ENCODE measurements around the gene CTBP2. TPM values are rescaled to one million over a fixed set of nuclear protein-coding genes. Genes with fewer than 3 reads are reported as not detected.

Gene CTBP2
- total RNA-seq, 1 donor from 2014 or later = 57.3 TPM

GRCh38 chr10:125125951-125126735 lies 34.2 kb downstream of the CTBP2 start:
- TF ChIP-seq, protein P1, sequence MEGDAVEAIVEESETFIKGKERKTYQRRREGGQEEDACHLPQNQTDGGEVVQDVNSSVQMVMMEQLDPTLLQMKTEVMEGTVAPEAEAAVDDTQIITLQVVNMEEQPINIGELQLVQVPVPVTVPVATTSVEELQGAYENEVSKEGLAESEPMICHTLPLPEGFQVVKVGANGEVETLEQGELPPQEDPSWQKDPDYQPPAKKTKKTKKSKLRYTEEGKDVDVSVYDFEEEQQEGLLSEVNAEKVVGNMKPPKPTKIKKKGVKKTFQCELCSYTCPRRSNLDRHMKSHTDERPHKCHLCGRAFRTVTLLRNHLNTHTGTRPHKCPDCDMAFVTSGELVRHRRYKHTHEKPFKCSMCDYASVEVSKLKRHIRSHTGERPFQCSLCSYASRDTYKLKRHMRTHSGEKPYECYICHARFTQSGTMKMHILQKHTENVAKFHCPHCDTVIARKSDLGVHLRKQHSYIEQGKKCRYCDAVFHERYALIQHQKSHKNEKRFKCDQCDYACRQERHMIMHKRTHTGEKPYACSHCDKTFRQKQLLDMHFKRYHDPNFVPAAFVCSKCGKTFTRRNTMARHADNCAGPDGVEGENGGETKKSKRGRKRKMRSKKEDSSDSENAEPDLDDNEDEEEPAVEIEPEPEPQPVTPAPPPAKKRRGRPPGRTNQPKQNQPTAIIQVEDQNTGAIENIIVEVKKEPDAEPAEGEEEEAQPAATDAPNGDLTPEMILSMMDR (conservative IDR thresholded peaks at IDR 0.05; ENCODE audit: low read depth, low read length) = no peak

DNA sequence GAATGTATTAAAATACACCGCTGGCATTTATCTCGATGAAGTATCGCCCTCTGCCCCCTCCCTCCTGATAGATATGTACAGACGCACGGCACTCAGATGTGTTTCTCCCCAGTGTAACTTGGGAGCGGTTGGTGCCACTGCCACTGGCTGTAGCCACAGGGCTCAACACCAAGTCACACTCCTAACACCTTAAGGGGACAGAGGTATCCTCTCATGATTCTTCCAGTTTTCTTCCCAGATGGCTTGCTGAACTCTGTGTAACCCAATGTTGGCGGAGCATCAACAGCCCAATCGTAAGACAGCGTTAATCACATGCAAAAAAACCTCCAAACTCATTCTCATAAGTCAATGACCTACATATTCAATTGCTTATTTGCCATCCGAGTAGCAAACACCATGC lies 35.5 kb downstream of the CTBP2 start:
- H3K4me3 ChIP-seq (ENCODE audit: low read depth, low read length) = no peak overlapping the region
- TF ChIP-seq, protein P1 (conservative IDR thresholded peaks at IDR 0.05; ENCODE audit: low read depth, low read length) = no peak
- DNase-seq (ENCODE audit: low read depth) = no peak

More at GRCh38 chr10:125125951-125126735, 34.2 kb downstream of the CTBP2 start:
- no peak overlapping the region for H3K4me3 ChIP-seq (ENCODE audit: low read depth, low read length)
- no peak for DNase-seq (ENCODE audit: low read depth)

DNA sequence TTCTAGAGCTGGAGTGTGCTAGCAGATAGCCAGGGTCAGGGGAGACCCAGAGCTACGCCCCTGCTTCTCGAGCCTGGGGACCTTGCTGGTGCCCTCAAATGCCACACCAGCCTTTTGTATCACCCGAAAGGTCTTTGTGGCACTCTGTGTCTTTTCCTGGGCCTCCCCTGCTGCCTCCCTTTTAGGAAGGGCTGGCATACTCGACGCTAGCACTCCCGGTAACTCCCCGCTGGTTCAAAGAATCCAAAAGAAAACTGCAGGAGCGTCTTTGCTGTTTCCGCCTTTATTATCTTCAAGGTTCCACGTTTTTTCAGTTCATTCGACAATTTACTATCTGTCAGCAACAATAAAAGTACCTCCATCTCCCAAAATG lies 36.3 kb downstream of the CTBP2 start:
- H3K4me3 ChIP-seq (ENCODE audit: low read depth, low read length) = peak overlapping the region; percentile 10
- TF ChIP-seq, protein P1 (conservative IDR thresholded peaks at IDR 0.05; ENCODE audit: low read depth, low read length) = no peak
- DNase-seq (ENCODE audit: low read depth) = no peak

GRCh38 chr10:125123476-125124114 lies 36.8 kb downstream of the CTBP2 start:
- TF ChIP-seq, protein P1 (conservative IDR thresholded peaks at IDR 0.05; ENCODE audit: low read depth, low read length) = no peak
- H3K4me3 ChIP-seq (ENCODE audit: low read depth, low read length) = peak overlapping the region; percentile 10
- peak; percentile 57 for DNase-seq (ENCODE audit: low read depth)

DNA sequence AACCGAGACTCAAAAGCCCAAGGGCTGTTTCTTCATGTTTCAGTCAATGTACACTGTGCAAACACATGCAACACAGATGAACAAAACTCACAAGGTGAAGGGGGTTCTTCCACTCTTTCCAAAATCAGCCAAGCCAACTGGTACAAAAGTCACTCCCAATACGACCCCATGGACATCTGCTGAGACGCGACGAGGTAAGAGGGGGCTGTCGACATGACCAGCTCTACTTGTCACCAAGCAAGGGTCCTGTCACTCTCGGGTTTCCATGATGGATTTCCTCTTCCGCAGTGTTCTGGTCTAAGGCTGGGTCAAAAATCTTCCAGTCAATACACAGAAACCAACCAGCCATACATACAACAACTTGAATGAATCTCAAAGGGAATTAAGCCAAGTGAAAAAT lies 37.8 kb downstream of the CTBP2 start:
- DNase-seq (ENCODE audit: low read depth) = no peak
- TF ChIP-seq, protein P1 (conservative IDR thresholded peaks at IDR 0.05; ENCODE audit: low read depth, low read length) = no peak

DNA sequence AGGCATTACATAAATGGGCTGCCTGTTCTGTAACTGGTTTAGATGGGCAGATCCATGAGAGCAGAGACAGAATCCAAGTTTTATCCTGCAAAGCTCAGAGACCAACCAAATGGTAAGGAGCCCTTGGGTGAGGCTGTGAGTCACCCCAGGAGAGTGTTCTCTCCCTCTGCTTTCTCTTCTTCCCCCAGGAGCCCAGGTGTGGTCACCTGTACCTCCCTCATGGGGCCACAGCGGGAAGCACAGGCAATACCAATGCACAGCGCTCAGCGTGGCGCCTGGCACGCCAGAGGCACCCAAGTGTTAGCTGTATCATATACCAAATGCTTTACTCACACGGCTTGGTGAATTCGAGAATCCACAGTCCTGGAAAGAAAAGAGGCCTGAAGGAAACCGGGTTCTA lies 39.4 kb downstream of the CTBP2 start:
- H3K4me3 ChIP-seq (ENCODE audit: low read depth, low read length) = no peak overlapping the region
- TF ChIP-seq, protein P1 (conservative IDR thresholded peaks at IDR 0.05; ENCODE audit: low read depth, low read length) = no peak
- DNase-seq (ENCODE audit: low read depth) = no peak

More for the DNA sequence above, 37.8 kb downstream of the CTBP2 start:
- H3K4me3 ChIP-seq (ENCODE audit: low read depth, low read length) = no peak overlapping the region
